GM13976 (cell line): ENCODE results near the gene ACAD8.

Experiments
- DNase-seq: peaks from one replicate; pipeline ENCODE4 v3.0.0; 2012; ENCODE audit warnings: low spot score
- CTCF ChIP-seq: IDR thresholded peaks from 2 replicates; pipeline ENCODE4 v1.5.1; 2012; ENCODE audit warnings: borderline replicate concordance, mild to moderate bottlenecking; ENCODE audit not compliant: insufficient read depth; ENCODE audit errors: extremely low read depth, missing control alignments, control extremely low read depth
- in situ Hi-C: fragments of 300-500 bp; cut with MboI; formaldehyde crosslinking; loops from one replicate; pipeline ENCODE4 v1.12.0; 2022; ENCODE audit warnings: low sequenced_read_pairs, mixed read lengths, inconsistent platforms; ENCODE audit not compliant: unreplicated experiment

ACAD8 gene

DNA sequence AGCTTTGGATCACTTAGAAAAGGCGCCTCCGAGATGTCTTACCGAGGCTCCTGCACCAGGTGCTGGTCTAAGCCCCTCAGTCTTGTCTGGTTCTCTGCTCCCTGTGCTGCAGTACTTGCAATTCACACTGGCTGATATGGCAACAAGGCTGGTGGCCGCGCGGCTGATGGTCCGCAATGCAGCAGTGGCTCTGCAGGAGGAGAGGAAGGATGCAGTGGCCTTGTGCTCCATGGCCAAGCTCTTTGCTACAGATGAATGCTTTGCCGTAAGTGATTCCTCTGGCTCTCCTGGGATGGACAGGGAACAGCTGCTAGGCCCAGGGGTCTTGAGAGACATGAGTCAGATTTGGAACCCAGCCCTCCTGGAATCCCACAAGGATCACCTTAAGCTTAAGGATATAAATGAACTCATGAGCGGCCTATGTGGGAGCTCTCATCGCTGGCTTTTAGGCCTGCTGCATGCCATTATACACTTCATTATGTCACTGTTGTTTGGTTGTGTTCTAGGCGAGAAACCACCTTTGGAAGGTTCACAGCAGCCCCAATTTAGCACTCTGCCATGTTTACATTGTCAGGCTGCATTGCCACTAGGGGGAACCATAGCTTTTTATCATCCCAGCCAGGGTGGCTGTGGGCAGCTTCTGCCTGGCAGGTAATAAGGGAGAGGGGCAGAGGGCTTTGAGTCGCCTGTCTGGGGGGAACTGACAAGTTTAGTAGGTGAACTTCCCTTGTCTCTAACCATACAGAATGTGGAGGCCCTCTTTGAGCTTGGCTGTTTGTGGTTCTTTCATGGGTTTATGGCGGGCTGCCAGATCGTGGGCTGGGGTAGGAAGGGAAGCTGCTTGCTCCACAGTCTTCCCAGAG lies 8.5 kb downstream of the ACAD8 start:
- peak; percentile 52 for TF ChIP-seq CTCF
- DNase-seq, result peak; percentile 66
- in situ Hi-C loops, result no loop called here

DNA sequence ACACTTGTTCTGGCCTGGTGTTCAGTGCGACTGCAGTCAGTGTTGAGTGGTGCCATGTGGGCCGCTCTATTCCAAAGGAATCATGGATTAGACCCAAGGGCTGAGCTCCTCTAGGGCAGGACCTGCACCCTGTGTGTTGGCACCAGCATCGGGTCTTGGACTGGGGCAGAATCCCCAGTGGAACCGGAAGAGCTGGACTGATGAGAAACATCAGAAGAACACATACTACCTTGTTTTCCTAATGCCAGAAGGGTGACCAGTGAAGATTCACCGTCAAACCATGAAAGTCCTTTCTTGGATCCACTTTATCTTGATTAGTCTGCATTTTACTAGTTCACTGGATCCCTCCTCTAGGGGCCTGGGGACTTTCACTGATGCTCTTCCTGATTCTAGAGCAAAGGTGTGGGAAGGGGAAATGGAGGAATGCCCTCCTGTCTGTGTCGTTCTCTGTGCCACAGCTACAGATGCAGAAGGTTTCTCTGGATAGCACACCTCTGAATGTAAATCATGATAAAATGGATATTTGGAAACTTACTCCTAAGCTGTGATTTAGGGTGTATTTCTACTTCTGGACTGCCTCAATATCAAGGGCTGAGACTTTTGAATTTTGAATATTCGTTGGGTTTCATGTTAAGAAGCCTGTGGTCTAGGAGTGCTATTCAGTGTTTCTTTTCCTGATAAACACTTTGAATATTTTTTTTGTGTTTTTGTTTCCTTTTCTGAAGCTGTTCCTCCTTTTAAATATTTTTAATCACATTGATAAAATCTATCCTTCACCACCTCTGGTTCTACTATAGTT lies 11.8 kb downstream of the ACAD8 start:
- no peak for TF ChIP-seq CTCF
- no peak for DNase-seq
- in situ Hi-C loops, result no loop called here

- TF ChIP-seq CTCF, result no peak
- in situ Hi-C loops, result no loop called here
- DNase-seq, result no peak
These were observed 13.1 kb downstream of the ACAD8 start for GRCh38 chr11:134266440-134266839.

DNA sequence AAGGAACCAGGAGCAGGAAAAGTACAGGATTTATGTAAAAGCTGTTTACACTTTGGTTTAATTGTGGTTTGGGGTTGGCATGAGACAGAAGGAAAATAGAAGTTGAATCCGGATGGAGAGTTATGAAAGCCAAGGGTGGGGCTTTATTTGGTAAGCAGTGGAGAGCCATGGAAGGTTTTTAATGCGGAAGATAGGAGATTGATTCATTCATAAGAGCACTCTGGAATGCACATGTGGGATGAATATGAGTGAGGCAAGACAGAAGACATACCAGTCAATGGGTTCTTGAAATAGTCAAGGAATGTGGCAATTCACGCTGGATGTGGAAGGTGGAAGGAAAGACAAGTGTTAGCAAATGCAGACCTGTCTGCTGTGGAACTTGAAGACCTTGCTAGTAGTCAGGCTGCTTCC lies 13.5 kb downstream of the ACAD8 start:
- TF ChIP-seq CTCF, result no peak
- in situ Hi-C loops, result no loop called here
- DNase-seq, result no peak

- DNase-seq, result no peak
- TF ChIP-seq CTCF, result no peak
- in situ Hi-C loops, result no loop called here
These were observed 14.1 kb downstream of the ACAD8 start for GRCh38 chr11:134267461-134267860.

DNA sequence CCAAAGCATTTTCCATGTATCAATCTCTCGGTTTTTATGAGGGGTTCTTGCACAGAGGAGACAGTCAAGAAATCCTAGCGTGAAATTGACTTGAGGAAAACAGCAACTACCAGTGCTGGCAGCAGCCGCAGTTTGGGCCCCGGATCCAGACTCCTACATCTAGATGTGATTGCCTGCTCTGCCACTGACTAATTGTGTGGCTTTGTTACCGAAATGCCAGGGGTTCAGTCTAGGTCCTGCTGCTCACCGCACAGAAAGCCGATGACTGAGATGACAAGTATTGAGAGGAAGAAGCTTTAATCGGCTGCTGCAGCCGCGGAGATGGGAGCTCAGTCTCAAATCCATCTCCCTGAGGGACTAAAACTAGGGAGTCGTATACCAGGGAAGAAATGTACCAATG lies 14.6 kb downstream of the ACAD8 start:
- no peak for DNase-seq
- in situ Hi-C loops, result no loop called here
- TF ChIP-seq CTCF, result no peak
